ENCODE data around the gene PLCB1. TPM values are rescaled to one million over a fixed set of nuclear protein-coding genes. Genes with fewer than 3 reads are reported as not detected.

Gene PLCB1
- total and polyA plus RNA-seq, 10 of the 15 experiments (the other 5 are each of a cell fraction or from before 2014, with no cell fraction given) = 0.05 to 5.3 (median 0.17) TPM; not detected in 1

DNA sequence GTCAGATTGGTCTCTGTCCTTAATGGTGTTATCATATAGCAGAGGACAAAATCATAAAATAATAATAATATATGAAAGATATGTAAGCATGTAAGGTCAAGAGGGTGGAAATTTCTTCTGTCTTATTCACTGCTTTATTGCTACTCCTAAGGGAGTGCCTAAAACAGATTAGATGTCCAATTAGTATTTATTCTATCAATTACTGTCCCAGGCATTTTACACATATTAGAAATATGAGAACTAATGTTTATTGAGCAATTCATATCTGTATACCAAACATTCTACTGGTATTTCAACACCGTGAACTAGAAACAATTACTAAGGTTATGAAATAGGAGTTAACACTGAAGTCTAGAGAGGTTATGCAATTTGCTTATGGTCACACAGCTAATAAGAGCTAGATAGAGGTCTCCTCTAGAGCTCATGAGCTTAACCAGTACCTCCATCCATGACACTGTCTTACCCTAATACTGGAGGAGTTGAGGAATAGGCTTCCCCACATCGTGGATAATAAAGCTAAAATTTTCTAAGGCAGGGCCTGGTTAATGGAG is 302.3 kb downstream of the PLCB1 start:
- Histone ChIP-seq H3K36me3 (ENCODE audit: control insufficient read depth in 2 of 2, insufficient read depth in 2 of 2, low read length in 1 of 2) (no peaks in the 10 kb centered on the region), H4K20me1 (ENCODE audit: control insufficient read depth, insufficient read depth) (no peaks in the 10 kb centered on the region), H3K79me2 (ENCODE audit: control insufficient read depth, insufficient read depth, low read length) (no peaks in the 10 kb centered on the region), H3K27me3 (replicated peaks in 1 of 2; ENCODE audit: control insufficient read depth in 2 of 2, insufficient read depth in 2 of 2, low read length in 1 of 2) (no peaks in the 10 kb centered on the region), H3K27ac (ENCODE audit: control insufficient read depth, insufficient read depth) (no peak overlapping the region), H3K4me3 (no peak overlapping the region), H2AFZ (ENCODE audit: control insufficient read depth, low read depth, low read length) (no peak overlapping the region), H3K4me2 (ENCODE audit: control insufficient read depth, insufficient read depth) (no peak overlapping the region), H3K9ac (ENCODE audit: control insufficient read depth, insufficient read depth, low read length) (no peak overlapping the region), H3K4me1 (ENCODE audit: control insufficient read depth, insufficient read depth, low read length) (no peaks in the 10 kb centered on the region), H3K9me3 (replicated peaks; ENCODE audit: control insufficient read depth, insufficient read depth, low read length) (no peaks in the 10 kb centered on the region)
- intact Hi-C loops (cut with micrococcal nuclease; ENCODE audit: unreplicated experiment) (no loop called here), in situ Hi-C loops (cut with MboI) (no loop called here)
- POLR2A ChIA-PET = no interaction called here
- SMC1A ChIA-PET (ENCODE audit: uncharacterized antibody, unreplicated experiment) = interaction anchor here (0.6 to 1.1 kb wide), 3 partner anchors 12 to 1208 kb away, joined by 3 to 4 read pairs (median 3); no protein-coding TSS in a partner anchor
- no TSS peak for BruUV-seq (replicated peaks)
- DNase-seq (ENCODE audit: low read depth, low spot score) = no peak
- no peak for FAIRE-seq
- TF ChIP-seq ZNF207 (IDR thresholded peaks at IDR 0.05; ENCODE audit: borderline replicate concordance) (no peak), SREBF1 (IDR thresholded peaks at IDR 0.05; ENCODE audit: low read length) (no peak), NR2F1 (conservative IDR thresholded peaks at IDR 0.05) (no peak), NFYA (IDR thresholded peaks at IDR 0.05; ENCODE audit: borderline replicate concordance, low read depth, low read length) (no peak), KLF5 (IDR thresholded peaks at IDR 0.05; ENCODE audit: partially characterized antibody) (no peak), SIN3A (IDR thresholded peaks at IDR 0.05; ENCODE audit: low read depth, low read length) (no peak), ASH2L (IDR thresholded peaks at IDR 0.05; ENCODE audit: borderline replicate concordance, low read depth) (no peak), RFX5 (IDR thresholded peaks at IDR 0.05; ENCODE audit: low read depth, low read length) (no peak)
- TF ChIP-seq, protein P1, sequence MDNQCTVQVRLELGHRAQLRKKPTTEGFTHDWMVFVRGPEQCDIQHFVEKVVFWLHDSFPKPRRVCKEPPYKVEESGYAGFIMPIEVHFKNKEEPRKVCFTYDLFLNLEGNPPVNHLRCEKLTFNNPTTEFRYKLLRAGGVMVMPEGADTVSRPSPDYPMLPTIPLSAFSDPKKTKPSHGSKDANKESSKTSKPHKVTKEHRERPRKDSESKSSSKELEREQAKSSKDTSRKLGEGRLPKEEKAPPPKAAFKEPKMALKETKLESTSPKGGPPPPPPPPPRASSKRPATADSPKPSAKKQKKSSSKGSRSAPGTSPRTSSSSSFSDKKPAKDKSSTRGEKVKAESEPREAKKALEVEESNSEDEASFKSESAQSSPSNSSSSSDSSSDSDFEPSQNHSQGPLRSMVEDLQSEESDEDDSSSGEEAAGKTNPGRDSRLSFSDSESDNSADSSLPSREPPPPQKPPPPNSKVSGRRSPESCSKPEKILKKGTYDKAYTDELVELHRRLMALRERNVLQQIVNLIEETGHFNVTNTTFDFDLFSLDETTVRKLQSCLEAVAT (IDR thresholded peaks at IDR 0.05) = no peak
- TF ChIP-seq, protein P2, sequence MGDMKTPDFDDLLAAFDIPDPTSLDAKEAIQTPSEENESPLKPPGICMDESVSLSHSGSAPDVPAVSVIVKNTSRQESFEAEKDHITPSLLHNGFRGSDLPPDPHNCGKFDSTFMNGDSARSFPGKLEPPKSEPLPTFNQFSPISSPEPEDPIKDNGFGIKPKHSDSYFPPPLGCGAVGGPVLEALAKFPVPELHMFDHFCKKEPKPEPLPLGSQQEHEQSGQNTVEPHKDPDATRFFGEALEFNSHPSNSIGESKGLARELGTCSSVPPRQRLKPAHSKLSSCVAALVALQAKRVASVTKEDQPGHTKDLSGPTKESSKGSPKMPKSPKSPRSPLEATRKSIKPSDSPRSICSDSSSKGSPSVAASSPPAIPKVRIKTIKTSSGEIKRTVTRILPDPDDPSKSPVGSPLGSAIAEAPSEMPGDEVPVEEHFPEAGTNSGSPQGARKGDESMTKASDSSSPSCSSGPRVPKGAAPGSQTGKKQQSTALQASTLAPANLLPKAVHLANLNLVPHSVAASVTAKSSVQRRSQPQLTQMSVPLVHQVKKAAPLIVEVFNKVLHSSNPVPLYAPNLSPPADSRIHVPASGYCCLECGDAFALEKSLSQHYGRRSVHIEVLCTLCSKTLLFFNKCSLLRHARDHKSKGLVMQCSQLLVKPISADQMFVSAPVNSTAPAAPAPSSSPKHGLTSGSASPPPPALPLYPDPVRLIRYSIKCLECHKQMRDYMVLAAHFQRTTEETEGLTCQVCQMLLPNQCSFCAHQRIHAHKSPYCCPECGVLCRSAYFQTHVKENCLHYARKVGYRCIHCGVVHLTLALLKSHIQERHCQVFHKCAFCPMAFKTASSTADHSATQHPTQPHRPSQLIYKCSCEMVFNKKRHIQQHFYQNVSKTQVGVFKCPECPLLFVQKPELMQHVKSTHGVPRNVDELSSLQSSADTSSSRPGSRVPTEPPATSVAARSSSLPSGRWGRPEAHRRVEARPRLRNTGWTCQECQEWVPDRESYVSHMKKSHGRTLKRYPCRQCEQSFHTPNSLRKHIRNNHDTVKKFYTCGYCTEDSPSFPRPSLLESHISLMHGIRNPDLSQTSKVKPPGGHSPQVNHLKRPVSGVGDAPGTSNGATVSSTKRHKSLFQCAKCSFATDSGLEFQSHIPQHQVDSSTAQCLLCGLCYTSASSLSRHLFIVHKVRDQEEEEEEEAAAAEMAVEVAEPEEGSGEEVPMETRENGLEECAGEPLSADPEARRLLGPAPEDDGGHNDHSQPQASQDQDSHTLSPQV (IDR thresholded peaks at IDR 0.05) = no peak
- TF ChIP-seq, protein P3, sequence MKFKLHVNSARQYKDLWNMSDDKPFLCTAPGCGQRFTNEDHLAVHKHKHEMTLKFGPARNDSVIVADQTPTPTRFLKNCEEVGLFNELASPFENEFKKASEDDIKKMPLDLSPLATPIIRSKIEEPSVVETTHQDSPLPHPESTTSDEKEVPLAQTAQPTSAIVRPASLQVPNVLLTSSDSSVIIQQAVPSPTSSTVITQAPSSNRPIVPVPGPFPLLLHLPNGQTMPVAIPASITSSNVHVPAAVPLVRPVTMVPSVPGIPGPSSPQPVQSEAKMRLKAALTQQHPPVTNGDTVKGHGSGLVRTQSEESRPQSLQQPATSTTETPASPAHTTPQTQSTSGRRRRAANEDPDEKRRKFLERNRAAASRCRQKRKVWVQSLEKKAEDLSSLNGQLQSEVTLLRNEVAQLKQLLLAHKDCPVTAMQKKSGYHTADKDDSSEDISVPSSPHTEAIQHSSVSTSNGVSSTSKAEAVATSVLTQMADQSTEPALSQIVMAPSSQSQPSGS (IDR thresholded peaks at IDR 0.05; ENCODE audit: low read length) = no peak
- TF ChIP-seq, protein P4, sequence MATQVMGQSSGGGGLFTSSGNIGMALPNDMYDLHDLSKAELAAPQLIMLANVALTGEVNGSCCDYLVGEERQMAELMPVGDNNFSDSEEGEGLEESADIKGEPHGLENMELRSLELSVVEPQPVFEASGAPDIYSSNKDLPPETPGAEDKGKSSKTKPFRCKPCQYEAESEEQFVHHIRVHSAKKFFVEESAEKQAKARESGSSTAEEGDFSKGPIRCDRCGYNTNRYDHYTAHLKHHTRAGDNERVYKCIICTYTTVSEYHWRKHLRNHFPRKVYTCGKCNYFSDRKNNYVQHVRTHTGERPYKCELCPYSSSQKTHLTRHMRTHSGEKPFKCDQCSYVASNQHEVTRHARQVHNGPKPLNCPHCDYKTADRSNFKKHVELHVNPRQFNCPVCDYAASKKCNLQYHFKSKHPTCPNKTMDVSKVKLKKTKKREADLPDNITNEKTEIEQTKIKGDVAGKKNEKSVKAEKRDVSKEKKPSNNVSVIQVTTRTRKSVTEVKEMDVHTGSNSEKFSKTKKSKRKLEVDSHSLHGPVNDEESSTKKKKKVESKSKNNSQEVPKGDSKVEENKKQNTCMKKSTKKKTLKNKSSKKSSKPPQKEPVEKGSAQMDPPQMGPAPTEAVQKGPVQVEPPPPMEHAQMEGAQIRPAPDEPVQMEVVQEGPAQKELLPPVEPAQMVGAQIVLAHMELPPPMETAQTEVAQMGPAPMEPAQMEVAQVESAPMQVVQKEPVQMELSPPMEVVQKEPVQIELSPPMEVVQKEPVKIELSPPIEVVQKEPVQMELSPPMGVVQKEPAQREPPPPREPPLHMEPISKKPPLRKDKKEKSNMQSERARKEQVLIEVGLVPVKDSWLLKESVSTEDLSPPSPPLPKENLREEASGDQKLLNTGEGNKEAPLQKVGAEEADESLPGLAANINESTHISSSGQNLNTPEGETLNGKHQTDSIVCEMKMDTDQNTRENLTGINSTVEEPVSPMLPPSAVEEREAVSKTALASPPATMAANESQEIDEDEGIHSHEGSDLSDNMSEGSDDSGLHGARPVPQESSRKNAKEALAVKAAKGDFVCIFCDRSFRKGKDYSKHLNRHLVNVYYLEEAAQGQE (IDR thresholded peaks at IDR 0.05; ENCODE audit: low read depth, low read length) = no peak
- 45% methylated on average over 2 of the region's 2 CpGs for WGBS (ENCODE audit: insufficient coverage, insufficient replicate concordance, low lambda C conversion rate, missing lambda C conversion rate)
- CTCF ChIA-PET = interaction anchor here (0.6 to 1.8 kb wide), 5 partner anchors 22 to 391 kb away, joined by 3 to 9 read pairs (median 4); no protein-coding TSS in a partner anchor
- RAD21 ChIA-PET (ENCODE audit: unreplicated experiment) = interaction anchor here (1.3 kb wide), 1 partner anchor 33 kb away, joined by 3 read pairs; no protein-coding TSS in a partner anchor
- no peak for ATAC-seq
